Neutrophil (primary cell): ENCODE measurements around the gene PLOD2.

ENCODE experiments used
- H3K27ac ChIP-seq: fragments of 200-600 bp; sonication (generic); 2 replicates; pipeline ENCODE4 v1.5.1; 2016; ENCODE audit warnings: mild to moderate bottlenecking, moderate library complexity
- H3K27me3 ChIP-seq: fragments of 200-600 bp; sonication (generic); 2 replicates; pipeline ENCODE4 v1.6.0; 2016; ENCODE audit warnings: mild to moderate bottlenecking
- H3K36me3 ChIP-seq: fragments of 200-600 bp; sonication (generic); 2 replicates; pipeline ENCODE4 v1.5.1; 2017
- H3K4me1 ChIP-seq, 2 experiments: fragments of 200-600 bp in 1 of 2; sonication (generic) in 1 of 2; 1 replicate in 1 of 2; 2 replicates in 1 of 2; pipeline versions ENCODE4 v1.5.1 to v1.6.1; 2013 to 2016; ENCODE audit warnings: low read depth in 1 of 2, low read length in 1 of 2, mild to moderate bottlenecking in 1 of 2, moderate library complexity in 1 of 2; ENCODE audit not compliant: control insufficient read depth in 1 of 2, insufficient read depth in 1 of 2
- H3K4me3 ChIP-seq, 2 experiments: fragments of 200-600 bp in 1 of 2; sonication (generic) in 1 of 2; 1 replicate in 1 of 2; 2 replicates in 1 of 2; pipeline ENCODE4 v1.5.1; 2013 to 2016; ENCODE audit warnings: low read depth in 1 of 2, low read length in 1 of 2, mild to moderate bottlenecking in 1 of 2, moderate library complexity in 1 of 2
- H3K9me3 ChIP-seq: fragments of 200-600 bp; sonication (generic); 2 replicates; pipeline ENCODE4 v1.5.1; 2016
- CTCF ChIP-seq: fragments of 200-600 bp; sonication (generic); IDR thresholded peaks from 2 replicates; pipeline ENCODE4 v1.5.1; 2016; ENCODE audit warnings: antibody characterized with exemption

PLOD2 gene

GRCh38 chr3:146160964-146161662 lies at the start of gene PLOD2:
TSS of gene PLOD2 (minus strand) at chr3:146161184. CDS start at chr3:146160989, 195 bp downstream.
- no peaks in the 10 kb centered on the region for H3K9me3 ChIP-seq
- peaks cover 7 to 16% of the 10 kb centered on the region in 2 experiments for H3K4me1 ChIP-seq
- H3K36me3 ChIP-seq, result no peaks in the 10 kb centered on the region
- H3K27ac ChIP-seq, result no peak within 1 kb of the TSS
- peak within 1 kb of the TSS; percentile 23 to 43 for H3K4me3 ChIP-seq
- no peak for TF ChIP-seq CTCF
- peaks cover 94% of the 10 kb centered on the region for H3K27me3 ChIP-seq

GRCh38 chr3:146209371-146209770 lies 48.4 kb upstream of the PLOD2 start:
- Histone ChIP-seq H3K27ac (no peak overlapping the region), H3K36me3 (no peaks in the 10 kb centered on the region), H3K4me3 (no peak overlapping the region), H3K9me3 (no peaks in the 10 kb centered on the region), H3K27me3 (no peaks in the 10 kb centered on the region), H3K4me1 (no peaks in the 10 kb centered on the region)
- no peak for TF ChIP-seq CTCF

GRCh38 chr3:146203776-146204175 lies 42.8 kb upstream of the PLOD2 start:
- no peak overlapping the region for H3K4me3 ChIP-seq
- no peaks in the 10 kb centered on the region for H3K27me3 ChIP-seq
- no peak overlapping the region for H3K27ac ChIP-seq
- H3K36me3 ChIP-seq, result no peaks in the 10 kb centered on the region
- H3K9me3 ChIP-seq, result no peaks in the 10 kb centered on the region
- no peaks in the 10 kb centered on the region for H3K4me1 ChIP-seq
- no peak for TF ChIP-seq CTCF

- Histone ChIP-seq H3K9me3 (no peaks in the 10 kb centered on the region), H3K27me3 (no peaks in the 10 kb centered on the region), H3K4me3 (no peak overlapping the region), H3K4me1 (no peaks in the 10 kb centered on the region), H3K36me3 (no peaks in the 10 kb centered on the region), H3K27ac (no peak overlapping the region)
- no peak for TF ChIP-seq CTCF
Measured at GRCh38 chr3:146200461-146201220, 39.7 kb upstream of the PLOD2 start.

GRCh38 chr3:146199762-146200161 lies 38.8 kb upstream of the PLOD2 start:
- H3K36me3 ChIP-seq, result no peaks in the 10 kb centered on the region
- H3K9me3 ChIP-seq, result no peaks in the 10 kb centered on the region
- TF ChIP-seq CTCF, result no peak
- H3K4me3 ChIP-seq, result no peak overlapping the region
- no peaks in the 10 kb centered on the region for H3K27me3 ChIP-seq
- no peak overlapping the region for H3K27ac ChIP-seq
- no peaks in the 10 kb centered on the region for H3K4me1 ChIP-seq
